Parietal lobe (tissue), 2 donors: Measurements from ENCODE around the gene RUNDC3A. TPM values are rescaled to one million over a fixed set of nuclear protein-coding genes. Genes with fewer than 3 reads are reported as not detected.

Experiments used
- small RNA-seq: library from RNA; depleted of rRNA; stranded (forward); fragments of <200 nt; gene quantifications from one replicate; pipeline ENCODE3, GENCODE V24; 2014; ENCODE audit warnings: low replicate concordance
- total RNA-seq: library from RNA; depleted of rRNA; stranded (reverse); fragments of >200 nt; gene quantifications from one replicate; pipeline ENCODE4 v1.2.3, GENCODE V29; 2014

RUNDC3A gene
- 67.6 TPM for total RNA-seq

GRCh38 chr17:44308320-44308818, at the start of gene RUNDC3A:
RUNDC3A (plus strand) TSS chr17:44308601; CDS start chr17:44308833, 232 bp downstream.

GRCh38 chr17:44267818-44268490, 40.4 kb upstream of the RUNDC3A start, which contains the start of gene SLC4A1:
SLC4A1 (minus strand) TSS chr17:44268135; CDS start chr17:44262866, 5,269 bp downstream.

GRCh38 chr17:44324571-44325275, 16.3 kb downstream of the RUNDC3A start, which contains the start of gene SLC25A39:
SLC25A39 (minus strand) TSS chr17:44324823; CDS start chr17:44323562, 1,261 bp downstream.

GRCh38 chr17:44344939-44345453, 36.6 kb downstream of the RUNDC3A start, which contains the start of gene GRN:
GRN (plus strand) TSS chr17:44345302; CDS start chr17:44349165, 3,863 bp downstream.

GRCh38 chr17:44363613-44364159, 55.3 kb downstream of the RUNDC3A start, which contains the start of gene FAM171A2:
FAM171A2 (minus strand) TSS chr17:44363853; CDS start chr17:44363714, 139 bp downstream.

Small RNA genes within 50 kb of the gene (small RNA-seq; reads per million reads assigned to genes)
- gene RF00012 (not detected), gene RN7SL507P (not detected), gene RNU6-453P (not detected)

Other genes with a start within 250 kb of the RUNDC3A start
- 26.6 TPM for gene LSM12, start 241.9 kb upstream of the RUNDC3A start, total RNA-seq
- gene G6PC3, start 237.9 kb upstream of the RUNDC3A start, total RNA-seq: 19.4 TPM
- gene HDAC5, start 185.0 kb upstream of the RUNDC3A start, total RNA-seq: 115 TPM
- gene HROB, start 166.7 kb upstream of the RUNDC3A start, total RNA-seq: 1.9 TPM
- not detected for gene ASB16, start 137.9 kb upstream of the RUNDC3A start, total RNA-seq
- gene TMUB2, start 121.6 kb upstream of the RUNDC3A start, total RNA-seq: 28.8 TPM
- 71.1 TPM for gene ATXN7L3, start 108.7 kb upstream of the RUNDC3A start, total RNA-seq
- gene UBTF, start 88.9 kb upstream of the RUNDC3A start, total RNA-seq: 101 TPM
- 3.1 TPM for gene SLC4A1, start 40.5 kb upstream of the RUNDC3A start, total RNA-seq
- gene SLC25A39, start 16.2 kb downstream of the RUNDC3A start, total RNA-seq: 33.5 TPM
- gene GRN, start 36.7 kb downstream of the RUNDC3A start, total RNA-seq: 53.5 TPM
- gene FAM171A2, start 55.3 kb downstream of the RUNDC3A start, total RNA-seq: 61.0 TPM
- gene ITGA2B, start 81.0 kb downstream of the RUNDC3A start, total RNA-seq: 8.8 TPM
- 110 TPM for gene GPATCH8, start 194.8 kb downstream of the RUNDC3A start, total RNA-seq
- gene FZD2, start 248.9 kb downstream of the RUNDC3A start, total RNA-seq: 7.2 TPM